CMK (cell line): ENCODE measurements around the gene COPS9.

Experiments used
- DNase-seq: peaks from one replicate; pipeline ENCODE4 v3.0.0-alpha.2; 2010; ENCODE audit warnings: low read depth

The COPS9 gene

GRCh38 chr2:240147911-240148587 is 11.9 kb upstream of the COPS9 start:
- no peak for DNase-seq

DNA sequence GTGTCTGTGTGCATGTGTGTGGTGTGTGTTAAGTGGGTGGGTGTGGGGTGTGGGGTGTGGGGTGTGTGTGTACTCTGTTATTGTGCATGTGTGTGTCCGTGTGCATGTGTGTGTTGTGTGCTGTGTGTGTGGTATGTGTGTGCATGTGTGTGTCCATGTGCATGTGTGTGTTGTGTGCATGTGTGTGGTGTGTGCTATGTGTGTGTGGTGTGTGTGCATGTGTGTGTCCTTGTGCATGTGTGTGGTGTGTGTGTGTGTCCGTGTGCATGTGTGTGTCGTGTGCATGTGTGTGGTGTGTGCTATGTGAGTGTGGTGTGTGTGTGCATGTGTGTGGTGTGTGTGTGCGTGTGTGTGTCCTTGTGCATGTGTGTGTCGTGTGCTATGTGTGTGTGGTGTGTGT is 11.3 kb upstream of the COPS9 start:
- DNase-seq, result no peak

DNA sequence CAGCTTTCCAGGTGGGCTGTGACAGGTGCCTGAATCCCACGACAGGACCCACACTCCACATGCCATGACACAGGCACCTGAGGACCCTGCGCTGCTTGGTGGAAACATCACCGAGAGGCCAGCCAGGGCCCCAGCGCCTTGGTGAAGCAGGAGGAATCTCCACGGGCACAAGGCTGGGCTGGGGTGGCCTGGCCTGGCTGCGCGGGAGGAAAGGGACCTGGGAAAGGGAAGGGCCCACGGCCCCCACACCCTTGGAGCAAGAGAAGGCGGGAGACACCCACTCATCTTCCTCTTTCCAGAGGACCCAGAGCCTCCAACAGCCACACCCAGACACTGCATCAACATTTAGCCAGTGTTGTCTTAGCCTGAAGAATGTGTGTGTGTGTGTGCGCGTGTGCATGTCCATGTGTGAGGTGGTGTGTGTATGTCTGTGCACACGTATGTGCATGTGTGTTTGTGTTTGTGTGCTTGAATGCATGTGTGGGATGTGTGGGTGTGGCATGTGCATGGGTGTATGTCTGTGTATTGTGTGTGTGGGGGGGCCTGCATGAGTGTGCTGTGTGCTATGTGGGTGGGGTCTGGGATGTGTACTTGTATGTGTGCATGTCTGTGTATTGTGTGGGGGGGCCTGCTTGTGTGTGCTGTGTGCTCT is 10.6 kb upstream of the COPS9 start:
- no peak for DNase-seq

- no peak for DNase-seq
Measured at GRCh38 chr2:240146141-240146561, 10.0 kb upstream of the COPS9 start.

GRCh38 chr2:240145461-240145860 is 9.4 kb upstream of the COPS9 start:
- DNase-seq, result no peak

DNA sequence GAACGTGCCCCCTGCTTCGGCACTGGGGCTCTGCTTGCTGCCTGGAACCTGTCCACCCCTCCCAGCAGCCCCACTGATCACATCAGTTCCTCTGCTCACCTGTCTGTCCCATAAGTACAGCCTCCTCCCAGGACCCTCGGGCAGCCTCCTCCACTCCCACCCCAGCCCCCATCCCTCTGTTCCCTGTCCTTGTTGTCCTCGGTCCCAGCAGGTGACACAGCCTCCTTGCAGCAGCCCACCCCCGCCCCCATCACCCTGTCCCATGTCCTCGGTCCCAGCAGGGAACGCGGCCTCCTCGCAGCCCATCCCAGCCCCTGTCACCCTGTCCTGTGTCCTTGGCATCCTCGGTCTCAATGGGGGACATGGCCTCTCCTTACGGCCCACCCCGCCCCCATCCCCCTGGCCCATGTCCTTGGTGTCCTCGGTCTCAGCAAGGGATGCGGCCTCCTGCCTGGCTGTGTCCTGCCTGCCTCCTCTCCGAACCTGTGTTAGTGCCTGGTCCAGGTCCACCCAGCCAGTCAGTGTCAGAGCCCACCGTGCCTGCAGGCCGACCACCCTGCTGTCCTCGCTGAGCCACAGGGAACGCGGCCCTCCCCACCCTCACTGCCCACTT is 8.7 kb upstream of the COPS9 start:
- DNase-seq, result no peak

- peak; percentile 43 for DNase-seq
Measured at GRCh38 chr2:240143801-240144648, 7.9 kb upstream of the COPS9 start.

- DNase-seq, result no peak
Measured at GRCh38 chr2:240143276-240143675, 7.2 kb upstream of the COPS9 start.

DNA sequence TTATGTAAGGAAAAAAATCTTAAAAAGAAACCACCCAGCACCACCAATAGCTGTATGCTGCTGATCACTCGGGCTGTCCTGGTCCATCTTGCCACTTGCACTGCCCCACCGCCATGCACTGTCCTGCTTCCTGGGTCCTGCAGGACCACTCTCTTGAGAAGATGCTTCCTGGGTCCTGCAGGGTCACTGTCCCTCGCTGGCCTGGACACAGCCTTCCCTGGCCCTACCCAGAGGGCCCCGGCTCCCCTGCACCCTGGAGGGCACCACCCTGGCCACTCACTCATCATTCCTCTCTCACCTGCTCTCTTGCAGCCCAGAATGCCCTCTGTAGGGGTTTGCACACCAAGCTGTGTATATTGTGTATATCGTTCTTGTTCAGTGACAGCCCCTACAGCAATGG is 6.8 kb upstream of the COPS9 start:
- no peak for DNase-seq

GRCh38 chr2:240142256-240142775 is 6.2 kb upstream of the COPS9 start:
- no peak for DNase-seq

GRCh38 chr2:240141736-240142135 is 5.6 kb upstream of the COPS9 start:
- DNase-seq, result no peak

GRCh38 chr2:240140920-240141319 is 4.8 kb upstream of the COPS9 start:
- no peak for DNase-seq

DNA sequence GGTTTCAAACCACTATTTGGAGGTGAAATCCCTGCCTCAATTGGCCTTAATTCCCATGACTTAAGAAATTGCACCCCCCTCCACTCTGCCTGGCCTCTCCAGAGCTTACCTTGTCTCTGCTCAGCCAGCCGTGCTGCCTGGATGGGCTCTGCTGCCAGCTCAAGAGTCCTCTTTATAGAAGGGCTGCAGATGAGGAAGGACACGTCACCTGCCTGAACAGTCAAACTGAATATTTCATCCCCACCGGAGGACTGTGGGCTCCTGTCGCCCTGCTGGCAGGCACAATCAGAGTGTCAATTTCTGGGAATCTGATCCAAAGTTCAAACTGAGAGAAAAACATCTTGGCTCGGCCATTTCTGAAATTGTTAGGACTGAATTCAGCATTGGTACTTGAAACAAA is 4.4 kb upstream of the COPS9 start, which contains the start of gene OTOS:
OTOS (minus strand) TSS at position 148 of the 400 bp plus-strand sequence. CDS start 332 bp downstream, outside the sequence.
- DNase-seq, result no peak

- no peak for DNase-seq
Measured at GRCh38 chr2:240139666-240140393, 3.7 kb upstream of the COPS9 start.

- no peak for DNase-seq
Measured at GRCh38 chr2:240139011-240139441, 2.9 kb upstream of the COPS9 start.

DNA sequence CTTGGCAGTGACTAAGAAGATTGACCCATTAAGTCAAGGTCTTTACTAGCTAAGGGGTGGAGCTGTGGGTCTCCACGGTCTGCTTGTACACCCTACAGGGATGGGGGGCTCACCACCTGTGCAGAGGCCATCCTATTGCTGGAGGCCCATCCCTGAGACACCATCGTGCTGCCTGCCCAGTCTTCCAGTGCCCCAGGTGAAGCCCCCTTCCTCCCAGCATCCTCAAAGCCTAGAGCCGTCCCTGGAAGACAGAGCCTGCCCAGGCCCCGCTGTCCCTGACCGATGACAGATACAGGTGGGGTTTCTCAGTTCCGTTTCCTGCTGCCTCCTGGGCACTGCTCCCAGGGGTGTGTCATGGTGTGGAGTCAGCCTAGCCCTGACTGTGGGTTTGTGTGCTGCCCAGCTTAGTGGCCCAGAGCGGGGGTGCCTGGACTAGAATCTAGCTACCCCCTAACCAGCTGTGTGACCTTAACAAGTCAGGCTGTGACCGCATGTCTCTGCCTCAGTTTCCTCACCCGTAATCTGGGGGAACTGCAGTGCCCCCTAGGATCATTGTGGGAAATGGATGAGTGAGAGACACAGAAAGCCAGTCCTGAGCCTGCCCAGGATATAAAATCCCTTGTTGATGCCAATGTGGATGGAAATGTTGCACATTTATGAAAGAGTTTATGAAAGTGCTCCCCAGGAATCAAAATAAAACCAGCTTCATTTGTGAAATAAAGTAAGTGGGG is 2.3 kb upstream of the COPS9 start:
- no peak for DNase-seq

GRCh38 chr2:240137596-240138253 is 1.6 kb upstream of the COPS9 start:
- no peak for DNase-seq

GRCh38 chr2:240136671-240137292 is 677 bp upstream of the COPS9 start:
- DNase-seq, result no peak

DNA sequence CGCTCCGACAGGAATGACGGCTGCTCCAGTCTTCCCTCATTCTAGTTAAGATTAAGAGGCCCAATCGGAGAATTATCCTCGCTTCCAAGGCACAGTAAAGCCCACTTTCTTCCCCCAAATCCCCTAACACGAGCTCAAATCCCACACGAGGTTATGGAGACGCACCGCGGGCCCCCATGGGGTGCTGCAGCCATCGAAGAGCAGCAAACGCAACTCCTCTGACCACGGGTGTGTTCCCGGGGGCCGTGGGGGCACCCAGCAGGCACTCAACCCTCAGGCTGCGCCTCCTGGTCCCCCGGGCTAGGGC is 446 bp downstream of the COPS9 start:
- DNase-seq, result no peak

GRCh38 chr2:240134956-240135520 is 1.1 kb downstream of the COPS9 start:
- no peak for DNase-seq
